Neural progenitor cell (in vitro differentiated cells): ENCODE data around the gene PSMC3. TPM values are rescaled to one million over a fixed set of nuclear protein-coding genes. Genes with fewer than 3 reads are reported as not detected.

Experiments
- DNase-seq: peaks from one replicate; pipeline ENCODE4 v3.0.0-alpha.2; 2016; ENCODE audit warnings: low spot score
- H2AFZ ChIP-seq: fragments of 200-600 bp; sonication (generic); replicated peaks from 2 replicates; pipeline ENCODE4 v1.6.1; 2016; ENCODE audit warnings: antibody characterized with exemption
- H3F3A ChIP-seq: fragments of 200-600 bp; sonication (generic); 2 replicates; pipeline ENCODE4 v1.6.1; 2016; ENCODE audit warnings: antibody characterized with exemption, low read depth
- H3K27ac ChIP-seq: fragments of 200-600 bp; sonication (generic); 2 replicates; pipeline ENCODE4 v1.5.1; 2016; ENCODE audit warnings: mild to moderate bottlenecking
- H3K27me3 ChIP-seq: fragments of 200-600 bp; sonication (generic); 2 replicates; pipeline ENCODE4 v1.6.1; 2016; ENCODE audit warnings: mild to moderate bottlenecking, moderate library complexity
- H3K36me3 ChIP-seq: fragments of 200-600 bp; sonication (generic); 2 replicates; pipeline ENCODE4 v1.5.1; 2016
- H3K4me1 ChIP-seq: fragments of 200-600 bp; sonication (generic); 2 replicates; pipeline ENCODE4 v1.6.1; 2016; ENCODE audit warnings: mixed run types
- H3K4me2 ChIP-seq: fragments of 200-600 bp; sonication (generic); 2 replicates; pipeline ENCODE4 v1.6.1; 2016
- H3K4me3 ChIP-seq: fragments of 200-600 bp; sonication (generic); 2 replicates; pipeline ENCODE4 v1.5.1; 2016
- H3K79me2 ChIP-seq: fragments of 200-600 bp; sonication (generic); 2 replicates; pipeline ENCODE4 v1.6.1; 2016; ENCODE audit warnings: low read depth
- H3K9ac ChIP-seq: fragments of 200-600 bp; sonication (generic); 2 replicates; pipeline ENCODE4 v1.6.1; 2016
- H3K9me3 ChIP-seq: fragments of 200-600 bp; sonication (generic); 2 replicates; pipeline ENCODE4 v1.5.1; 2016; ENCODE audit warnings: low read depth
- H4K20me1 ChIP-seq: fragments of 200-600 bp; sonication (generic); 2 replicates; pipeline ENCODE4 v1.6.1; 2016; ENCODE audit warnings: low read depth
- H3K27ac Mint-ChIP-seq: 3 replicates; pipeline ENCODE4 v1.8.0; 2021; ENCODE audit warnings: mixed read lengths
- H3K27me3 Mint-ChIP-seq: 2 replicates; pipeline ENCODE4 v1.8.0; 2022; ENCODE audit warnings: low read depth, mild to moderate bottlenecking, inconsistent platforms, moderate library complexity, mixed read lengths; ENCODE audit not compliant: insufficient read depth
- H3K36me3 Mint-ChIP-seq: 3 replicates; pipeline ENCODE4 v1.8.0; 2021; ENCODE audit warnings: mixed read lengths
- H3K4me1 Mint-ChIP-seq: 3 replicates; pipeline ENCODE4 v1.8.0; 2021; ENCODE audit warnings: mixed read lengths
- H3K4me3 Mint-ChIP-seq: 3 replicates; pipeline ENCODE4 v1.8.0; 2021; ENCODE audit warnings: mild to moderate bottlenecking, moderate library complexity, mixed read lengths
- H3K9me3 Mint-ChIP-seq: 3 replicates; pipeline ENCODE4 v1.8.0; 2020; ENCODE audit warnings: mixed read lengths
- EZH2 ChIP-seq: fragments of 200-600 bp; sonication (generic); IDR thresholded peaks from 2 replicates; pipeline ENCODE4 v1.6.1; 2017; ENCODE audit warnings: antibody characterized with exemption, mild to moderate bottlenecking, moderate library complexity
- EZH2phosphoT487 ChIP-seq: fragments of 200-600 bp; sonication (generic); IDR thresholded peaks from 2 replicates; pipeline ENCODE4 v1.6.1; 2017; ENCODE audit warnings: antibody characterized with exemption
- total RNA-seq: library from RNA; depleted of rRNA; stranded (reverse); fragments of >200 nt; gene quantifications from 2 replicates; pipeline ENCODE4 v1.2.3, GENCODE V29; 2015; ENCODE audit warnings: low replicate concordance
- TF ChIP-seq, protein P1 (sequence below): fragments of 200-600 bp; sonication (generic); IDR thresholded peaks from 2 replicates; pipeline ENCODE4 v1.5.1; 2017; ENCODE audit warnings: antibody characterized with exemption, mild to moderate bottlenecking

Gene PSMC3
- total RNA-seq, 1 donor from 2014 or later: 175 TPM

DNA sequence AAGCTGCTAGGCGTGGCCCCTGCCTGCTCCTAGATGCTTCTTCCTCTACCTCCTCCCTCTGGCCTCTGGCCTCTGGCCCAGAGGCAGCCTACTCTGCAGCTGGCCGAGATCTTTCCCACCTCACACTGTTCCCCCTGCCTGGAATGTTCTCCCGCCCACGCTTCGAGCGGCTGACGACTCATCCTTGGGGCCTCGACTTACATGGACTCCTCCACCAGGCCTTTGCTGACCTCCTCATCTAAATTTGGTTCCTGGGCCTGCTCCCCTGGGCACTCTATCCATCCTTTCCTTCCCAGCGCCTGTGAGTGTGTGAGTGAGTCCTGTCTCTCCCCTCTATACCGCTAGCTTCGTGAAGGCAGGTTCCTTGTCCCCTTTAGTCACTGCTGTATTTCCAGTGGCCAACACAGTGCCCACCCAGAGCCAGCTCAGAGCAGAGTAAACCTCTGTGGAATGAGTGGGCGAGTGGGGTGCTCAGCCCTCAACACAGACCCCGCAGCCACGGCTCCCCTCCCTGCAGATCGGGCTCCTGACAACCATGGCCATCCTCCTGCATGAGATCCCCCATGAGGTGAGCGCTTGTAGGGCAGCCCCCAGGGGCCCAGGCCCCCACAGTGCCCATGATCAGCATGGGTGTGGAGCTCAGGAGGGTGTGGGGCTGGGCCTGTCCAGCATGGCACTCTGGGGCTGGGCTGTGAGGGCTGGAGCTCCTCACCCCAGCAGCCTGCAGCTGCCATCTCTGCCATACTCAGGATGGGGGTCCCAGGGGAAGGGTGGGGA is 12.1 kb downstream of the PSMC3 start:
- Histone ChIP-seq H3K9ac (no peak overlapping the region), H3K36me3 (no peaks in the 10 kb centered on the region), H3K4me2 (no peak overlapping the region), H3K4me3 (no peak overlapping the region), H4K20me1 (peaks cover 2% of the 10 kb centered on the region), H3K27me3 (no peaks in the 10 kb centered on the region), H3K9me3 (no peaks in the 10 kb centered on the region), H3K27ac (no peak overlapping the region), H3K4me1 (no peaks in the 10 kb centered on the region), H2AFZ (no peak overlapping the region), H3F3A (no peaks in the 10 kb centered on the region), H3K79me2 (no peaks in the 10 kb centered on the region)
- no peaks in the 10 kb centered on the region for H3K9me3 Mint-ChIP-seq
- TF ChIP-seq EZH2phosphoT487: no peak
- TF ChIP-seq, protein P1, sequence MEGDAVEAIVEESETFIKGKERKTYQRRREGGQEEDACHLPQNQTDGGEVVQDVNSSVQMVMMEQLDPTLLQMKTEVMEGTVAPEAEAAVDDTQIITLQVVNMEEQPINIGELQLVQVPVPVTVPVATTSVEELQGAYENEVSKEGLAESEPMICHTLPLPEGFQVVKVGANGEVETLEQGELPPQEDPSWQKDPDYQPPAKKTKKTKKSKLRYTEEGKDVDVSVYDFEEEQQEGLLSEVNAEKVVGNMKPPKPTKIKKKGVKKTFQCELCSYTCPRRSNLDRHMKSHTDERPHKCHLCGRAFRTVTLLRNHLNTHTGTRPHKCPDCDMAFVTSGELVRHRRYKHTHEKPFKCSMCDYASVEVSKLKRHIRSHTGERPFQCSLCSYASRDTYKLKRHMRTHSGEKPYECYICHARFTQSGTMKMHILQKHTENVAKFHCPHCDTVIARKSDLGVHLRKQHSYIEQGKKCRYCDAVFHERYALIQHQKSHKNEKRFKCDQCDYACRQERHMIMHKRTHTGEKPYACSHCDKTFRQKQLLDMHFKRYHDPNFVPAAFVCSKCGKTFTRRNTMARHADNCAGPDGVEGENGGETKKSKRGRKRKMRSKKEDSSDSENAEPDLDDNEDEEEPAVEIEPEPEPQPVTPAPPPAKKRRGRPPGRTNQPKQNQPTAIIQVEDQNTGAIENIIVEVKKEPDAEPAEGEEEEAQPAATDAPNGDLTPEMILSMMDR: no peak
- TF ChIP-seq EZH2: no peak
- peak; percentile 1 for DNase-seq
- H3K4me3 Mint-ChIP-seq: no peak overlapping the region
- peaks cover 13% of the 10 kb centered on the region for H3K4me1 Mint-ChIP-seq
- peaks cover 20% of the 10 kb centered on the region for H3K36me3 Mint-ChIP-seq
- H3K27me3 Mint-ChIP-seq: no peaks in the 10 kb centered on the region
- H3K27ac Mint-ChIP-seq: peak overlapping the region; percentile 6

DNA sequence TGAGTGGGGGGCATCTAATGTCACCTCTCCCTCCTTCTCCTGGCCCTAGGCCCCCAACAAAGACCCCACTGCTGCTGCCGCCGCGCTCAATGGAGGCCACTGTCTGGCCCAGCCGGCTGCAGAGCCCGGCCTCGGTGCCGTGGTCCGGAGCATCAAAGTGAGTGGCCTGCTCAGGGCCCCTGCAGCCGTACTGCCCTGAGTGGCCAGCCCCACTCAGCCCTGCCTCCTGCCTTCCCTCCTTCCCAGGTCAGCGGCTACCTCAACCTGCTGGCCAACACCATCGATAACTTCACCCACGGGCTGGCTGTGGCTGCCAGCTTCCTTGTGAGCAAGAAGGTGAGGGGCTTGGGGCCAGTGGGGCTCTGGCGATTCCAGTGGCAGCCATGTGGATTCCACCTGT is 12.9 kb downstream of the PSMC3 start:
- no peak overlapping the region for H2AFZ ChIP-seq
- Mint-ChIP-seq H3K9me3 (no peaks in the 10 kb centered on the region), H3K36me3 (peaks cover 16% of the 10 kb centered on the region), H3K4me3 (no peak overlapping the region), H3K27ac (no peak overlapping the region), H3K27me3 (peaks cover 2% of the 10 kb centered on the region), H3K4me1 (peaks cover 18% of the 10 kb centered on the region)
- no peaks in the 10 kb centered on the region for H3F3A ChIP-seq
- no peaks in the 10 kb centered on the region for H3K36me3 ChIP-seq
- no peak overlapping the region for H3K27ac ChIP-seq
- DNase-seq: peak; percentile 0
- H3K4me3 ChIP-seq: no peak overlapping the region
- no peak overlapping the region for H3K4me2 ChIP-seq
- H4K20me1 ChIP-seq: peaks cover 2% of the 10 kb centered on the region
- TF ChIP-seq EZH2 (no peak), EZH2phosphoT487 (no peak)
- TF ChIP-seq, protein P1: no peak
- no peaks in the 10 kb centered on the region for H3K27me3 ChIP-seq
- H3K4me1 ChIP-seq: no peaks in the 10 kb centered on the region
- no peaks in the 10 kb centered on the region for H3K79me2 ChIP-seq
- H3K9ac ChIP-seq: no peak overlapping the region
- H3K9me3 ChIP-seq: no peaks in the 10 kb centered on the region

DNA sequence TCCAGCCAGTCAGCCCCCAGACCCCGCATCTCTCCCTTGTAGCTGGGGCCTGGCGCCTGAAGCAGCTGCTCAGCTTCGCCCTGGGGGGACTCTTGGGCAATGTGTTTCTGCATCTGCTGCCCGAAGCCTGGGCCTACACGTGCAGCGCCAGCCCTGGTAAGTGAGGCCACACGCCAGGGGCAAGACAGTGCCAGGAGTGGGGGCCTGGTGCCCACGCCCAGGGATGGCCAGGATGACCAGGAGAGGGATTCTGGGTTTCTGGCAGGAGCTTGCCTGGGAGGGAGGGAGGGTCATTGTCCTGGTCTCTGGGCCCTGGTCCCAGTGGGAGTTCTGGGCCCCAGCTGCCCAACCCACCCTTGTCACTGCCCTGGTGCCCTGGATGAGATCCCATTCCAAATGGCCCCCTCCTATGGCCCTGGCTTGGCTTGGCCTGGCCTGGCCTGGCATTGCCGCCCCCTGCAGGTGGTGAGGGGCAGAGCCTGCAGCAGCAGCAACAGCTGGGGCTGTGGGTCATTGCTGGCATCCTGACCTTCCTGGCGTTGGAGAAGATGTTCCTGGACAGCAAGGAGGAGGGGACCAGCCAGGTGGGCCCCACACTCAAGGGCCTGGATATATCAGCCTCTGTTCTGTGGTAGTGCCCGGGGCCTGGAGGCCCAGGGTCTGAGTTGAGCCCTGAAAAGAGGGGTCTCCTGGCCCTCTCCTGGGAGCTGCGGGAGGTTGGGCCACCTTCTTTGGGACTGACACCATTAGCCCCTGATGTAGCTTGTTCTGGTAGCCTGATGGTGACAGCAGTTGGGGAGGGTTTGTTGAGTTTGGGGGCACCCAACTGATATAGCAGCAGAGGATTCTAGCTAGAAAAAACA is 14.1 kb downstream of the PSMC3 start:
- Histone ChIP-seq H3K4me1 (no peaks in the 10 kb centered on the region), H2AFZ (no peak overlapping the region), H4K20me1 (peaks cover 2% of the 10 kb centered on the region), H3K79me2 (no peaks in the 10 kb centered on the region), H3K4me3 (no peak overlapping the region), H3K9ac (no peak overlapping the region), H3K27ac (no peak overlapping the region), H3K4me2 (no peak overlapping the region), H3K27me3 (no peaks in the 10 kb centered on the region), H3K36me3 (no peaks in the 10 kb centered on the region), H3K9me3 (no peaks in the 10 kb centered on the region), H3F3A (peaks cover 11% of the 10 kb centered on the region)
- peak; percentile 80 for DNase-seq
- peaks cover 2% of the 10 kb centered on the region for H3K27me3 Mint-ChIP-seq
- peaks cover 9% of the 10 kb centered on the region for H3K36me3 Mint-ChIP-seq
- no peak overlapping the region for H3K4me3 Mint-ChIP-seq
- no peaks in the 10 kb centered on the region for H3K9me3 Mint-ChIP-seq
- H3K27ac Mint-ChIP-seq: no peak overlapping the region
- no peak for TF ChIP-seq EZH2
- TF ChIP-seq, protein P1: peak; percentile 83
- H3K4me1 Mint-ChIP-seq: peaks cover 24% of the 10 kb centered on the region
